Hepatocyte (in vitro differentiated cells): ENCODE results near the gene KCNJ13. TPM values are rescaled to one million over a fixed set of nuclear protein-coding genes. Genes with fewer than 3 reads are reported as not detected.

Experiments
- DNase-seq: peaks from one replicate; pipeline ENCODE4 v3.0.0-alpha.2; 2016; ENCODE audit warnings: low spot score
- H2AFZ ChIP-seq: fragments of 200-600 bp; sonication (generic); 2 replicates; pipeline ENCODE4 v1.6.0; 2016; ENCODE audit warnings: antibody characterized with exemption, mild to moderate bottlenecking
- H3K27ac ChIP-seq: fragments of 200-600 bp; sonication (generic); 2 replicates; pipeline ENCODE4 v1.5.1; 2016; ENCODE audit warnings: mild to moderate bottlenecking
- H3K27me3 ChIP-seq: fragments of 200-600 bp; sonication (generic); 2 replicates; pipeline ENCODE4 v1.6.1; 2016
- H3K36me3 ChIP-seq: fragments of 200-600 bp; sonication (generic); replicated peaks from 2 replicates; pipeline ENCODE4 v1.5.1; 2016; ENCODE audit warnings: low read depth; ENCODE audit not compliant: insufficient read depth
- H3K4me1 ChIP-seq: fragments of 200-600 bp; sonication (generic); 2 replicates; pipeline ENCODE4 v1.5.1; 2016; ENCODE audit warnings: mild to moderate bottlenecking, moderate library complexity; ENCODE audit not compliant: insufficient read depth
- H3K4me2 ChIP-seq: fragments of 200-600 bp; sonication (generic); 2 replicates; pipeline ENCODE4 v1.6.0; 2016
- H3K4me3 ChIP-seq: fragments of 200-600 bp; sonication (generic); 2 replicates; pipeline ENCODE4 v1.5.1; 2016; ENCODE audit warnings: mild to moderate bottlenecking
- H3K79me2 ChIP-seq: fragments of 200-600 bp; sonication (generic); 2 replicates; pipeline ENCODE4 v1.6.0; 2017; ENCODE audit warnings: mild to moderate bottlenecking
- H3K9me2 ChIP-seq: fragments of 200-600 bp; sonication (generic); replicated peaks from 2 replicates; pipeline ENCODE4 v1.6.0; 2017; ENCODE audit warnings: mild to moderate bottlenecking; ENCODE audit not compliant: insufficient read depth
- H3K9me3 ChIP-seq: fragments of 200-600 bp; sonication (generic); 2 replicates; pipeline ENCODE4 v1.5.1; 2016; ENCODE audit warnings: low read depth, mild to moderate bottlenecking
- H4K20me1 ChIP-seq: fragments of 200-600 bp; sonication (generic); 2 replicates; pipeline ENCODE4 v1.6.0; 2016; ENCODE audit warnings: mild to moderate bottlenecking; ENCODE audit not compliant: insufficient read depth, poor library complexity, severe bottlenecking
- EZH2 ChIP-seq: fragments of 200-600 bp; sonication (generic); IDR thresholded peaks from 2 replicates; pipeline ENCODE4 v1.6.1; 2016; ENCODE audit warnings: antibody characterized with exemption, mild to moderate bottlenecking, borderline replicate concordance
- EZH2phosphoT487 ChIP-seq: fragments of 200-600 bp; sonication (generic); IDR thresholded peaks from one replicate; pipeline ENCODE4 v1.6.1; 2018; ENCODE audit warnings: antibody characterized with exemption, mild to moderate bottlenecking, low read depth, moderate library complexity; ENCODE audit not compliant: unreplicated experiment, severe bottlenecking
- WGBS: methylation state at CpG from one replicate; pipeline ENCODE4 v1.1.6; 2016; ENCODE audit warnings: low lambda C conversion rate; ENCODE audit errors: missing lambda C conversion rate; 5-methylcytosine and 5-hydroxymethylcytosine counted together
- polyA plus RNA-seq: library from polyadenylated mRNA; unstranded; fragments of >200 nt; fragmentation: Nextera tagmentation; extraction: Ambion mirVana; gene quantifications from 2 replicates; pipeline ENCODE4 v1.2.1, GENCODE V29; 2016
- total RNA-seq: library from RNA; depleted of rRNA; stranded (reverse); fragments of >200 nt; gene quantifications from 2 replicates; pipeline ENCODE4 v1.2.3, GENCODE V29; 2014
- TF ChIP-seq, protein P1 (sequence below): fragments of 200-600 bp; sonication (generic); IDR thresholded peaks from 2 replicates; pipeline ENCODE4 v1.5.1; 2016; ENCODE audit warnings: antibody characterized with exemption, mild to moderate bottlenecking; ENCODE audit not compliant: poor library complexity

The KCNJ13 gene
- total and polyA plus RNA-seq, 2 experiments from 2014 or later, result 43.1 to 56.6 TPM

DNA sequence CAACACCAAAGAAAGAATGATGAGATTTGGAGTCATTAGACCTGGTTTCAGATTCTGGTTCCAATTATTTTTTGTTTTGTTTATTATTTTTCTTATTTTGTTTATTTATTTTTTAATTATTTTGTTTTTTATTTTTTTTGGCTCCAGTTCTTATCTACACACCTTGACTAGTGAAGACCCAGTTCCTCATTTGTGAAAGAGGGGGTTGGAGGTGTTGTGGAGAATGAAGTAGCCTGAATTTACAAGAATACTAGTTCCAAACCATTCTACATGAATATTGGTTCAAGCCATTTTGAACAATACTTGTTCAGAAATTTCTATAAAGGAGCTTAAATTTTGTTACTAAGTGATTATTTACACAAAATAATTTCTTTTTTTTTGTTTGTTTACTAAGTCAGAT lies 6.9 kb upstream of the KCNJ13 start:
- no peak overlapping the region for H3K27ac ChIP-seq
- peaks cover 10% of the 10 kb centered on the region for H3K4me1 ChIP-seq
- TF ChIP-seq EZH2phosphoT487 (no peak), EZH2 (no peak)
- TF ChIP-seq, protein P1, sequence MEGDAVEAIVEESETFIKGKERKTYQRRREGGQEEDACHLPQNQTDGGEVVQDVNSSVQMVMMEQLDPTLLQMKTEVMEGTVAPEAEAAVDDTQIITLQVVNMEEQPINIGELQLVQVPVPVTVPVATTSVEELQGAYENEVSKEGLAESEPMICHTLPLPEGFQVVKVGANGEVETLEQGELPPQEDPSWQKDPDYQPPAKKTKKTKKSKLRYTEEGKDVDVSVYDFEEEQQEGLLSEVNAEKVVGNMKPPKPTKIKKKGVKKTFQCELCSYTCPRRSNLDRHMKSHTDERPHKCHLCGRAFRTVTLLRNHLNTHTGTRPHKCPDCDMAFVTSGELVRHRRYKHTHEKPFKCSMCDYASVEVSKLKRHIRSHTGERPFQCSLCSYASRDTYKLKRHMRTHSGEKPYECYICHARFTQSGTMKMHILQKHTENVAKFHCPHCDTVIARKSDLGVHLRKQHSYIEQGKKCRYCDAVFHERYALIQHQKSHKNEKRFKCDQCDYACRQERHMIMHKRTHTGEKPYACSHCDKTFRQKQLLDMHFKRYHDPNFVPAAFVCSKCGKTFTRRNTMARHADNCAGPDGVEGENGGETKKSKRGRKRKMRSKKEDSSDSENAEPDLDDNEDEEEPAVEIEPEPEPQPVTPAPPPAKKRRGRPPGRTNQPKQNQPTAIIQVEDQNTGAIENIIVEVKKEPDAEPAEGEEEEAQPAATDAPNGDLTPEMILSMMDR, result no peak
- no peaks in the 10 kb centered on the region for H3K9me3 ChIP-seq
- H3K27me3 ChIP-seq, result no peaks in the 10 kb centered on the region
- H3K4me3 ChIP-seq, result no peak overlapping the region
- no peaks in the 10 kb centered on the region for H3K79me2 ChIP-seq
- H3K36me3 ChIP-seq, result no peaks in the 10 kb centered on the region
- no peaks in the 10 kb centered on the region for H4K20me1 ChIP-seq
- H3K9me2 ChIP-seq, result no peaks in the 10 kb centered on the region
- no peak overlapping the region for H3K4me2 ChIP-seq
- DNase-seq, result no peak
- no peak overlapping the region for H2AFZ ChIP-seq

DNA sequence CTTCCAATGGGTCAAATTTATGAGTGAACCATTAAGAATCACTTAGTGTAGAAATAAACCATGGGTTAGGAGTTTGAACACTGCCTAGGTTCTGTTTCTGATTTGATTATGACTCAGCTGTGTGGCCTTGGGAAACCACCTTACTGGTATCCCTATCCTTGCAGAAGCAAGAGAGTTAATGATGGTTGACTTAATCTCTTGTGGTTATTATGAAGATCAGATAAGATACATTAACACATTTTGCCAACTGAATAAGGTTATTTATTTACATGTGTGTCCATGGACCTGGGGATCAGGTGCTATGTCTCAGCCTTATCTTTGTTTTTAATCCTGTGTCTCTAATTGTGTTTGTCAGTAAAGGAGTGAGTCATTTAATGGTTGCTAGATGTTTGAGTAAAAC lies 5.4 kb upstream of the KCNJ13 start:
- H2AFZ ChIP-seq, result no peak overlapping the region
- no peaks in the 10 kb centered on the region for H3K27me3 ChIP-seq
- no peak overlapping the region for H3K4me2 ChIP-seq
- peak; percentile 41 for DNase-seq
- TF ChIP-seq EZH2phosphoT487 (no peak), EZH2 (no peak)
- TF ChIP-seq, protein P1, result no peak
- H3K27ac ChIP-seq, result peak overlapping the region; percentile 10
- H3K4me3 ChIP-seq, result no peak overlapping the region
- peaks cover 11% of the 10 kb centered on the region for H3K4me1 ChIP-seq
- H3K79me2 ChIP-seq, result no peaks in the 10 kb centered on the region
- H3K9me2 ChIP-seq, result no peaks in the 10 kb centered on the region
- no peaks in the 10 kb centered on the region for H3K9me3 ChIP-seq
- no peaks in the 10 kb centered on the region for H4K20me1 ChIP-seq
- no peaks in the 10 kb centered on the region for H3K36me3 ChIP-seq

DNA sequence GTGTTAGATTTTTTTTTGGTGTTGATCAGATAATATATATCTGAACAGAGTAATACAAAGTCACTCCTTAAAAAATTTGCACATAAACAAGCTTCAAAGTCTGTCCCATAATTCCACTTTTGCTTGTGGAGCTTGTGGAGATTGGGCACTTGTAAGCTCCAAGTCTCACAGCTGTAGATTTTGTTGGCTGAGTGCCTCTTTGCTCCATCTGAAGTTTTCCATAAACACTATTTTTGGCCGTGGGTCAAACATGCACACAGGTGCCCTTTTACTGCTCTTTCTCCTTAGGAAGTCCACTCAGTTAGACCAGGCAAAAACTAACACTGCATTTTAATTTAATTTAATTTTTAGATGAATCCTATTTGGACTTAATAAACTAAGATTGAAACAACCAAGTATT lies 3.6 kb upstream of the KCNJ13 start:
- Histone ChIP-seq H3K27me3 (no peaks in the 10 kb centered on the region), H4K20me1 (no peaks in the 10 kb centered on the region), H3K27ac (peak overlapping the region; percentile 35), H3K4me1 (peaks cover 11% of the 10 kb centered on the region), H3K4me2 (no peak overlapping the region), H2AFZ (no peak overlapping the region), H3K9me2 (no peaks in the 10 kb centered on the region), H3K36me3 (no peaks in the 10 kb centered on the region), H3K9me3 (no peaks in the 10 kb centered on the region), H3K4me3 (no peak overlapping the region), H3K79me2 (no peaks in the 10 kb centered on the region)
- no peak for DNase-seq
- TF ChIP-seq EZH2 (no peak), EZH2phosphoT487 (no peak)
- TF ChIP-seq, protein P1, result no peak
- 61% methylated on average over 1 of the region's 1 CpG for WGBS

DNA sequence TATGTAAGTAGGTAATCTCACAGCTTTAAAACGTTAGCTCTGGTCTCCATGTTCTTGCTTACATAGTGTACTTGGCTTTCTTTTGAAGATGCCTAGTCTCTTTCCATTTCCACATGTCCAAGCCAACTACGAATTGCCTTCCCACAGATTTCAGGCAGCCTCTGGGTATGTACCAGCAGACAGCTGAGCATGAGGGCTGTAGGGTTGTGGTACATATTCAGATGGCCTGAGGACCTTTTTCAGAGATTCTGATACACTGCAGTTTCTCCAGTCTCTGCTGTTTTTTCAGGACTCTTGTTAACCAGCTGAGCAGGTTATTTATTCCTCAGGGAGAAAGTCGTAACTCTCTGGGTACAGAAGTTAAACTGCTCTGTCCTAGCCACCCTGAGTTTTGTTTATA lies 3.1 kb upstream of the KCNJ13 start:
- H3K27ac ChIP-seq, result peak overlapping the region; percentile 35
- WGBS, result 58% methylated on average over 3 of the region's 3 CpGs
- H3K27me3 ChIP-seq, result no peaks in the 10 kb centered on the region
- no peaks in the 10 kb centered on the region for H3K36me3 ChIP-seq
- H4K20me1 ChIP-seq, result no peaks in the 10 kb centered on the region
- no peak overlapping the region for H2AFZ ChIP-seq
- peak; percentile 5 for DNase-seq
- no peak overlapping the region for H3K4me2 ChIP-seq
- no peak overlapping the region for H3K4me3 ChIP-seq
- no peaks in the 10 kb centered on the region for H3K9me2 ChIP-seq
- no peak for TF ChIP-seq EZH2phosphoT487
- TF ChIP-seq, protein P1, result no peak
- TF ChIP-seq EZH2, result no peak
- no peaks in the 10 kb centered on the region for H3K79me2 ChIP-seq
- H3K9me3 ChIP-seq, result no peaks in the 10 kb centered on the region
- peaks cover 11% of the 10 kb centered on the region for H3K4me1 ChIP-seq
